HG03097 (cell line): ENCODE measurements around the gene SHISA7.
A peak's percentile ranks its signal among the peaks of the same experiment; 100 is the strongest.
"Not testable (repeated sequence)": the region's sequence is repeated elsewhere in the genome, so short reads cannot be mapped to it uniquely, and the experiment has no call there.

ENCODE experiments used
- ATAC-seq: cut with Tn5 transposase; IDR thresholded peaks from one replicate; pipeline ENCODE4 v1.9.1; 2021; ENCODE audit not compliant: unreplicated experiment, low FRiP score

The SHISA7 gene

DNA sequence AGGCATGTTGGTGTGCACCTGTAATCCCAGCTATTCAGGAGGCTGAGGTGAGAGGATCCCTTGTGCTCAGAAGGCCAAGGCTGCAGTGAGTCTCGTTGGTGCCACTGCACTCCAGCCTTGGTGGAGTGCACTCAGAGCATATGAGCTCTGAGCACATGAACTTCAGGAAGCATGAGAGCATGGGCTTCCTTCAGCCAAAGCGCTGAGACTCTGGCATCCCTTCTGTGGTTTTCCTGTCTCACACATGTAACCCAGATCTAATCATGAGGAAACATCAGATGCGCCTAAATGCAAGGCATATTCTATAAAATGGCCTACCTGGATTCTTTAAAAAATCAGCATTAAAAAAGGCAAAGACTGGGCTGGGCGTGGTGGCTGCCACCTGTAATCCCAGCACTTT lies 21.8 kb downstream of the SHISA7 start:
- ATAC-seq: not testable (repeated sequence)

DNA sequence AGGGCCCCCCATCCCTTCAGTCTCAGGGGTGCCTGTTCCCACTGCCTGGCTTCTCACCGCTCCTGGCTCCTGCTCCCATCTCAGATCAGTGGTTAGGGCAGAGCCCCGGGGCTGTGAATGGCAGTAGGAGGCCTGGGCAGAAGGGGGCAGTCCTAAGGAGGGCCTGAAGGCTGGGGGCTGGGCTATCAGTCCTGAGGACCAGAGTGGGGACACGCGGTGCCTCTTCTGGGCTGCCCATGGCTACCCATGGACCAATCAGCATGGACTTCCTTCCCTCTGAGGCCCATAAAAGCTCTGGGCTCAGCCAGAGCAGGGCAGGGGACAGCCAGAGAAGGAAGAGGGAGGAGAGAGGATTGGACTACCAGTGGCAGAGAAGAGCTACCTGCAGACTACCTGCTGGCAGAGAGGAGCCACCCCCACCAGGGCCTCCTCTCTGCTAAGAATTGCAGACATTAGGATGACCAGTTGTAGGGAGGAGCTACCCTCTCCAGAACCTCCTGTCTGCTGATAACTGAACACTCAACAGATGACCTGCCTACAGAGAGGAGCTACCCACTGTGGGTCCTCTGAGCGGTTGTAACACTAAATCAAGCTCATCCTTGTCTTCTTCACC lies 23.4 kb downstream of the SHISA7 start:
- ATAC-seq: no peak

DNA sequence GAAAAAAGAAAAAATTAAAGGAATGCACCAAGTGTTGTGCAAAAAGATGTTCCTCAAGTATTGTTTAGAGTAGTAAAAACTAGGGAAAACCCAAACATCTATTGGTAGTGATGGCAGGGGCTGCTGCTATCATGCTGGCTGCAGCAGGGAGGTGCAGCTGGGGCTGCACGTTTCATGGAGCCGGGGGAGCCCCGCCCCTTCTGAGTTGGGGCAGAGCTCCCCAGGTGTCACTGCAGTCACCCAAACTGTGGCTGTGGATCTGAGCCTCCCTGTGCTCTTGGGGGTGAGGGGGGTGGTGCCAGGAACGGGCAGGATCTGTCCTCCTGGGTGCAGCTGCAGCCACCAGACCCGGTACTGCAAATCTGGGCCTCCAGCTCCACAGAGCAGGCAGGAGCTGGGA lies 24.0 kb downstream of the SHISA7 start:
- ATAC-seq: no peak

DNA sequence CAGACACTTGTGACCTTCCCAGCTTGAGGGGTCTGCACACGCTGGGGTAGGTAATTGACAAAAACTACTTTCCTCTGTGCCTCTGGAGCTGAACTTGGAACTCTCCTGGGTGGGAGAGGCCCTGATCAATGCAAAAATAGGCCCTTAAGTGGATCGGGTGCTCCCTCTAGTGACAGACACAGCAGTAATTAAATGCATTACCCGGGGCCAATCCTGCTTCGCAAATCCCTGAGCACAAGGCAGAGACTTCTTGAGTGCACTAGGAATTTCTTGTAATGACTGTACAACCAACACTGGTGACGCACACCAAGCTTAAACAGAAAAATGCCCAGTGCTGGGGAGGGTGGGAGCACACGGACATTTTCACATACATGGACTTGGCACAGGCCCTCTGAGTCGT lies 24.9 kb downstream of the SHISA7 start:
- ATAC-seq: no peak

DNA sequence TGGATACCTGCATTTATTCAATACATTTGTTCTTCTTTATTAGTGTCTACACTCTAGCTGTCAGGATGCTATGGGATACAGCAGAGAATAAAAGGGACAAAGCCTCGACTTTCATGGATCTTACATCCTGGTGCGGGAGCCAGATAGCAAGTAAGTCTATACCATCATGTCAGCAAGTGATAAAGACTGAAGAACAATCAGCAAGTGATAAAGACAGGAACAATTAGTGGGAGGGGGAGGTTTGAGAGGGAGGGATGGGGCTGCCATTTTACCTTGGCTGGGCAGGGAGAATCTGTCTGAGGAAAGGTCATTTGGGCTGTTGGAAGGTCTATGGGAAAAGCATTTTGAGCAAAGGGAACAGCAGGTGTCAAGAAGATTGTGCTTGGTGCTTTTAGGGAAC lies 32.9 kb downstream of the SHISA7 start:
- no peak for ATAC-seq

DNA sequence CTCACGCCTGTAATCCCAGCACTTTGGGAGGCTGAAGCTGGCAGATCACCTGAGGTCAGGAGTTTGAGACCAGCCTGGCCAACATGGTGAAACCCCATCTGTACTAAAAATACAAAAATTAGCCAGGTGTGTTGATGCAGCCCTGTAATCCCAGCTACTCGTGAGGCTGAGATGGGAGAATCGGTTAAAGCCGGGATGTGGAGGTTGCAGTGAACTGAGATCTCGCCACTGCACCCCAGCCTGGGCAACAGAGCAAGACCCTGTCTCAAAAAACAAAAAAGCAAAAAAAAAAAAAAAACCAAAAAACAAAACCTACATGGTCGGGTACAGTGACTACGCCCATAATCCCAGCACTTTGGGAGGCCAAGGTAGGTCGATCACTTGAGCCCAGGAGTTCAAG lies 33.9 kb downstream of the SHISA7 start:
- not testable (repeated sequence) for ATAC-seq

DNA sequence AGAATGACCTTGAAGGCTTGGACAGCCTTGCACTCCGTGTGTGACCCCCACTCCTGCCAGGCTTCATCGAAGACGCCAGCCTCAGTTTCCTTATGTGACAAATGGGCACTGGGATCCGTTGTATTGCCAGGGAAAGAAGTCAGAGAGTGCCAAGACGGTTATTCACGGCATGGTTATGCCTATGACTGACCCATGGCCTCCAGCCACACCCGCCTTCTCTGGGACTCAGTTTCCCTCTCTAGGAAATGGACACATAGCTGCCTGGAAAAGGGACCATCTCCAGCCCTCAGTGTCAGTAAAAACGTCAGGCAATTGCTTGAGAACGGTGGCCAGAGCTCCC lies 34.6 kb downstream of the SHISA7 start:
- ATAC-seq: no peak

DNA sequence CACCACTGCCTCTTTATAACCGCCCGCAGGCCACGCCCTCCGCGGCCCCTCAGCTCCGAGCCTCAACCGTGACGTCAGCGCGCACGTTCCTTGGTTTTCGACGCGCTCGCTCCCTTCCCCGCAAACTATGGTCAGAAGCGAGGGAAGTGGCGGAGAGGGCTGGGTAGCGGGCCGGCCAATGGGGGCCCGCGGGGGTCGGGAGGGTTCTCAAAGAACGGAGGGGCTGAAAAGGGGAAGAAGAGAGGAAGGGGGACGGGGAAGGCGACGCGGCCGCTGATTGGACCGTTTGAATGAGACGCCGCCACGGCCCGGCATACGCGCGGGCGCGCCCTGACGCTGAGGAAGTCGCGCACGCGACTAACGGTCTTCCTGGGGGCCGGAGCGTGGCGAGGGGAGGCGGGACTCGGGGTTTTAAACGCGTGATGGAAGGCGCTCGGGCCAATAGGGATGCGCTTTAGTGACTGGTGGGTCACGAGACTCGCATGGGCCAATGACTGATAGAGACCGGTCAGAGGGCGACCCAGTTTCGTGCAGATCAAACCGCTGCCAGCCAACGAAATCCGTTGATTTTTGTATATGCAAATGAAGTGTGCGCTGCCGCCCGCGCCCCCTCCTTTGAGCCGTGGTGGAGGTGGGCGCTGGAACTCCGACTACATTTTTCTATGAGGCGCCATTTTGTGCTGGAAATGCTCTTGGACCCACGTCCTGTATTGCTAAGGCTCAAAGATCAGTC lies 35.1 kb downstream of the SHISA7 start:
- ATAC-seq: peak; percentile 82

DNA sequence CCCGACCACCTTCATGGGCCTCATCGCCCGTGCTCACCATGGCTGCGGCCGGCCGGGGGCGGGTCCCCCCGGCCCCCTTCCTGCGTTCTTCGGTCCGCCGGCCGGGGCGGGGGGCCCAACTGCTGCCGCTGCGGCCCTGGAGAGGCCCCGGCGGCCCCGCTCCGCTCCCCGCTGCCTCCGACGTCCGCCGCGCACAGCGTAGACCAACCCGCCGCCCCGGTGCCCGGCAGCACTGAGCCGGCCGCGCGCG lies 35.6 kb downstream of the SHISA7 start, which contains the start of gene UBE2S:
TSS of gene UBE2S (minus strand) at position 239 of the 250 bp plus-strand sequence. CDS start at position 40, 199 bp downstream.
- ATAC-seq: peak; percentile 27

DNA sequence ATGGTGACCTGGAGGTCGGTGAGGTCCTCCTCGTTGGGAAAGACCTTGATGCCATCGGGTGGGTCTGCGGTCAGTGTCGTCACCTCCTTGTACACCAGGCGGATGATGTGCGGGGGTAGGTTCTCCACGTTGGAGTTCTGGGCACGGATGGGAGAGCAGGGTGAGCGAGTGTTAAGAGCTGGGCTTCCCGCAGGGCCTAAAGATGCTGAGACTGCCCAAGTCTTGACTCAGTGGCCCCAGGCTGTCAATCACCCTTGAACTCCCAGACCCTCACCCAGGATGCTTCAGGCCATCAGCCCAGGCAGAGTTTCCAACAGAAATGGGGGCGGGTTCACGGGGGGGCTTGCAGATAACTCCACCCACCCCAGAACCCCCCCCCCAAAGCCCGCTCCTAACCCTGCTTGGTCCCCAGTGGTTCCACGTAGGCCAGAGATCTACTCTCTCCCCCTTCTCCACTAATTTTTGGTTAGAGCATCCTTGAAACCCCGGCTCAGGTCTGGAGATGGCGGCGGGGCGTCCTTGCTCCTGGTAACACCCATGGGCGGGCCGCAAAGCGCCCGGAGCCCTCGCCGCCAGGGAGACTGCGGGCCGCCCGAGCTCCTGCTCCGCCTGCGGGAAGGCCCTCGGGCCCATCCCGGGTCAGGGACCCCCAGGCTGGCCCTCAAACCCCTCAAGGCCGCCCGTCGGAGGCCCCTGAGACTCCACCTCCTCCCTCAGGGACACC lies 36.1 kb downstream of the SHISA7 start:
- peak; percentile 7 for ATAC-seq

DNA sequence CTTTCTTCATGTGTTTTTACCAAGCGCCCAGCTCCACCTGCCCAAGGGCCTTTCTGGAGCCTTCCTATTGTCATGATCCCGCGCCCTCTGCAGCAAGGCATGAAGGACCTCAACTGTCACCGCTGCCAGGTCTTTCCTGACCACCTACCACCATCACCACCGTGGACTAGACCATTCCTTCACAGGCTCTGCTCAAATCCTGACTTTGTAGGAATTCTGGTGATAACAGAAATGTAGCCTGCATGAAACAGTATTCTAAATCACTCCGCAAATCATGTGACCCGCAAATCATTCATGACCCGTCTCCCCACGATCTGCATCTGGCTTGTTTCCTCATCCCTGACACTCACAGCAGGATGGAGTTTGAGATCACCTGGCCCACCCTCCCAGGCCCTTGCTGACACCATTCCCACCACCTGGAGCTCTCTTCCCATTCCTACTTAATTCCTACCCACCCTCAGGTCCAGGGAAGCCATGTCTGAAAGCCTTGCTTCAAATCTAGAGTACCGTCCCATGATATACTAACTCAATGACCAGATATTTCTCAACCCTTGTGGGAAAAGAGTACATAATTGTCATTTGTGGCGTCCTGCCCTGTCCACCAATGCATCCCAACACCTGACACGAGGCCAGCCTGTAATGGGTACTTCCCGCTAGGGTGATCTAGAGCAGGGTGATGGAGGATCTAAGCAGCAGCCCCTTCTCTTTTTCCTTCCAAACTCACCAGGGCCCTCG lies 36.8 kb downstream of the SHISA7 start:
- ATAC-seq: no peak

DNA sequence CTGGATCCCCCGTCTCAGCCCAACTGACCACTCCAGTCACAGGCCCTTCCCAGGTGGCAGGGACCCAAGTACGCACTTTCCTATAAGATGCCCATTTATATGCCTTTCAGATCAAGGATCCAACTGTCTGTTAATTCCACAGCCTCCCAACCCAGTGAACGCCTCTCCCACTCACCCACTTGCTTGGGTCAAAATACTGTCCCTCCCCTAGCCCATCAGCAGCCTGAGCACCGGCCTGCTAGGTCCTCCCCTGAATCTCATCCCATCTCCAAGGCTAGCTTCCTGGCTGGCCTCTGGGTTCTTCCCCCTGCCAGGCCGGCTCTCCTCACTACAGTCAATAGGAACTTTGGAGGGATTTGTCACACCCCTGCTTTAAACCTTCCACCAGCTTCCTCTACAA lies 37.5 kb downstream of the SHISA7 start:
- ATAC-seq: no peak

DNA sequence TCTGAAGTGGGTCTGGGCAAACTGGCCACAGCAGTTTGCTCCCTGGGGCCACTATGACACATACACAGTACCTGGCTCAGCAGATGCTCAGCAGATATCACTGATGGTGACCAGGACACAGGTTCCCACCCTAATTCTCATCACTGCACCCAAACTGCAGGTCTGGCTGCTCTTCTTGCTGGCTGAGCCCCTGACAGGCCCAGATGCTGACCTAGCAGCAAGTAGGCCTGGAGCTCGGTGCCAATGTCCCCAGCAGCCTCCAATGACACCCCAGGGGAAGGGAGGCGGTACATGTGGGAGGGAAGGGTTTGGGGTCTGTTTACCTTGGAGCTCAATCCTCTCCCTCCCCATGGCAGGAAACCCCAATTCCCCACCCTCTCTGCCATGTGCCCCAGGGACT lies 40.6 kb downstream of the SHISA7 start:
- no peak for ATAC-seq

DNA sequence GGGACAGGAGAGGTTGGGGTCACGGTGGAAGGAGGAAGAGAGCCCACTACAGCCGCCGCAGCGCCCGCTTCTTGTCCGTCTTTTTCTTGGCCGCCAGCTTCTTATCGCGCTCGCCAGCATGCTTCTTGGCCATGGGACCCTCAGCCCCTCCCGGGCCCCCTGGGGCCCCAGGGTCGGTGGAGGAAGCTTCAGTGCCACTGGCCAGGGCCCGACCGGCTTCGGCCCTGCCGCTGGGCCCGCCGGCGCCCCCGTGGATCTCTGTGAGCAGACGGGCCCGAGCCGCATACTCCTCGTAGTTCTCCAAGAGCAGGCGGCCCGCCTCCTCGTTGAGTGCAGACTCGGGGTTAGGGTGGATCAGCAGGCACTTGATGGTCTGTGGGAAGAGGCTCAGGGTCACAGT lies 41.7 kb downstream of the SHISA7 start:
- ATAC-seq: not testable (repeated sequence)

DNA sequence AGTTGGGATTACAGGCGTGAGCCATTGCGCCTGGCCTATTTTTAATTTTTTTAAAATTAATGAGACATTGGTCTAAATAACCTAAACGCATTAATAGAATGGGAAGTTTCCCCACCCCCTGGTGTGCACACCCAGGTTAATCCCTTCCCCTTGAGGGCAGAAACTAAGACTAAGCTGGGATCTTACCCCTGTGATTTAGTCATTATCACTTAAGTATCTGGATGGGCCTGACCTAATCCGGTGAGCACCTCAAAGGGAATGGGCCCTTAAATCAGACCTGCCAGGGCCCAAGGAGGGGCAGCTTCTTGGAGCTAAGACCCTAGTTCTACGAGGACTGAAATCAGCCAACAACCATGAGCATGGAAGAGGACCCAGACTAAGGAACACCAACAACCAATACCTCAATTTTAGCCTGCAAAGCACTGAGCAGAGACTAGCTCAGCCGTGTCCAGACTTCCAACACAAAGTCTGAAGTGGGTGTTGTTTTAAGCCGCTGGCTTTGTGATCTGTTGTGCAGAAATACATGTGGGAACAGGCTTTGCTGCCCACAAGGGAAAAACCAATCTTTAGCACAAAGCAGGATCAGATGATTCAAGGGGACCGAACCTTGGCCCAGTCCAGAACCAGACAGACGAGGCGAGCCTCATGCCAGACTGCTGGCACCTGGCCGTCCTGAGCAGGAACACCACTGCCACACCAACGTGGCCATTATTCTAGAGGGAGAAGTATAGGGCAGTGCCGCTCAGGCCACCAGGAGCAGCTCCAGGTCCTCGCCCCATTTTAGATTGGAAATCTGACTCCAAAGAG lies 42.6 kb downstream of the SHISA7 start:
- ATAC-seq: no peak

DNA sequence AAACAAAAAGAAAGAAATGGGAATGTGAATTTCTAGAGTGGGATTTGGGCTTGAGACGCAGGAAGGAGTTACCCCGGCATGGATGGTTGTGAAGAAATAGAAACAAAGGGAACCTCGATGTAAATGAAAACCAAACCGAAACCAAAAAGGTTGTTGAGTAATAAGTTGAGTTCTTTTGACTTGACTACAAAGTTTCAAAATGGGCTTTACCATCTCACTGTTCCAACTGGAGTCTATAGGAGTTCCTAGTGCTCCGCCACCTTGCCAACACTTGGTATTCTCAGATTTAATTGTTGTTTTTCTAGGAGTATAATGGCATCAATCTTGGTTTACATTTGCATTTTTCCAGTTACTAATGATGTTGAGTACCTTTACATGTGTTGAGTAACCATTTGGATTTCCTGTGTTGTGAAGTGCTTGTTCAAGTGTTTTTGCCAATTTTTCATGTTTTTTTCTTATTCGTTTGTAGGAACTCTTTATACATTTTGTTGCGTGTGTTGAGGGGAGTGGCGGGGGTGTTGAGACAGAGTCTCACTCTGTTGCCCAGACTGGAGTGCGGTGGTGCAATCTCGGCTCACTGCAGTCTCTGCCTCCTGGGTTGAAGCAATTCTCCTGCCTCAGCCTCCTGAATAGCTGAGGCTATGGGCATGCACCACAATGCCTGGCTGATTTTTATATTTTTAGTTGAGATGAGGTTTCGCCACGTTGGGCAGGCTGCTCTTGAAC lies 44.7 kb downstream of the SHISA7 start:
- no peak for ATAC-seq

DNA sequence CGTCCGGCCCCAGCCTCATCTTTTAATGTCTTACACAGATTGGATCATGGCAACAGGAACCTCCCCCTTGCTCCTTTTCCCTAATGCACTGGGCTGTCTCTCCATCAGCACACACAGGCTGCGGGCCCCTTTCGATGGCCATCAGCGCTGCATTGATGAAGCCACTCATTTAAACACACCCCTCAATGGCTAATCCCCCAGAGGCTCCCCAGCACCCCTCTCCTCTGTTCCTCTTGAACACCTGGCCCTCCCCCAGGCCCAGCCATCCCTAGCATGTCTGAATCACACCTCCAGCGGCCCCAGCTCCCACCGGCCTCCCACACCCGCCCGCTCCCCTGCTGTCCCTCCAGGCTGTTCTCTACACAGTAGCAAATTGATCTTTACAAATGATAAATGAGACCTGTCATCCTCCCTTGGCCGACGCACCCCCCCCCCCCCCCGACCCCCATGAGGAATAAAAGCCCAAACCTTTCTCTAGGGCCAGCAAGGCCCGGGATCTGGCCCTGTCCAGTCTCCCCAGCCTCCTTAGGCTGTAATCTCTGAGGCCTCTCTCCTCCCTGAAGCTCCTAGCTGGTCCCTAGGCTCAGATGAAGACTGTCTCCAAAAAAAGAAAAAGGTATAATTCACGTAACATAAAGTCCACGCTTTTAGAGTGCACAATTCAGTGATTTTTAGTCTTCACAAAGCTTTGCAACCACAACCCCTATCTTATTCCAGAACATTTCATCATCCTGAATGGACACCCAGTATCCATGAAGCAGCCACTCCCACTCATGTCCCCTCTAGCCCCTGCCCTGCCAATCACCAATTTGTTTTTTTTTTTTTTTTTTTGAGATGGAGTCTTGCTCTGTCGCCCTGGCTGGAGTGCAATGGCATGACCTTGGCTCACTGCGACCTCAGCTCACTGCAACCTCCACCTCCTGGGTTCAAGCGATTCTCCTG lies 50.0 kb downstream of the SHISA7 start:
- no peak for ATAC-seq

DNA sequence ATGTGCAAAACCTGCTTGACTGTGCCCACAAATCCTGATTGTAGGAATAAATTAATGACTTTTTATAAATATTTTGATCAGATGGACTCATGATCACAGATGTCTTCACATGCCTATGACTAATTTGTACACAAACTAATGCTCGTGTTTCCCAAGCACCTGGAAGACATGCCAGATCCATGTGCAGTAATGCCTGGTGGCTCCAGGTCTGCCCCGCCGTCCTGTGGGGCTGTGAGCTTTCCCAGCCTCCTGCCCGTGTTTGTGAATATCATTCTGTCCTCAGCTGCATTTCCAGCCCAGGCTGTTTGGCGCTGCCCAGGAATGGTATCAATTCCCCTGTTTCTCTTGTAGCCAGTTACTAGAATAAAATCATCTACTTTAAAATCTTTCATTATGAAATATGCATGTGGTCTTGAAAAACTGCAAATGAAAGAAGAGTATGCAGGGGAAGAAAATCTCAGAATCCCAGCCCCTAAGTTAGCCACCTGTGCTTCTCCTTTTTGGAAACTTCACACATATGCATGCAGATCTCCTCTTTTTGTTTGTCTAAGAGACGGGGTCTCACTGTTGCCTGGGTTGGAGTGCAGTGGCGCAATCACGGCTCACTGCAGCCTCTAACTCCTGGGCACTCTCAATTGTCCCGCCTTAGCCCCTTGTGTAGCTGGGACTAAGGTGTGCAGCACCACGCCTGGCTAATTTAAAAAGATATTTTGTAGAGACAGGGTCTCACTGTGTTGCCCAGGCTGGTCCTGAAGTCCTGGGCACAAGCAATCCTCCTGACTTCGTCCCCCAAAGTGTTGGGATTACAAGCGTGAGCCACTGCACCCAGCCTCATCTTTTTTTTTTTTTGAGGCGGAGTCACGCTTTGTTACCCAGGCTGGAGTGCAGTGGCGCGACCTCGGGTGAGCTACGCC lies 51.1 kb downstream of the SHISA7 start:
- ATAC-seq: no peak
